ENCODE measurements around the gene SHQ1.

Gene SHQ1

DNA sequence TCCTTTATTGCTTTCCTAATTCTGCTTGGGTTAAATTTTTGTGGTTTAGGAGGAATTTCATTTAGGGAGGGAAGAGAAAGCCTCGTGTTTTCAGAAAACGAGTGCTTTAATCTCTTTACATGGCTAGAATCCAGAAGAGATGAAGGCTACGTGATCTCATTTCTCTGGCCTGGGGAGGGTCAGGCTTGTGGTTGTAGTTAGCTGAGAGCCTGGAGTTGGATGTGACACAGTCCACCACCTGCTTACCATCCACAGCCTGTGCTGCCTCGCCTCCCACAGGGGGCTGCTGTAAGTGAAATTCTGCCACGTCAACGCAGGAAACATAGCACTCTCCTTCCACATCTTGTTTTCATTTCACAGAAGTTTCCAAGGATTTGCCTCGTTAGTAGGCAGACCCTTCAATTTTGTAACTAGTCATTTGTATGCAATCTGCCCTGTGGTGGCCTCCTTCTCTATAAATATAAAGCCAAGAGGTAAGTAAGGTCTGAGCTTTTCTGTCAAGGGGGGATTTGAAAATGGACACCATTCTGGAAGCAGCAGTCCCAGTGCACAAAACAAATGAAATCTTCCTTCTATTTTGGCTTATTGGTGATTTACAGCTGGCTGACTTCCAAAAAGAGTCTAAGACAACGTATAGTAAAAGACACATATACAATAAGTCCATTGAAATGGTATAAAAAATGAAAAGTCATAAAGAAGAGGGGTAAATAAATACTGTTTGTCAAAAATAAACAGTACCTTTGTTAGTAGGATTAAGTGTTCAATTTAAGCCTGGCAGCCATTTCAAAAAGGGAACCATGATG, 43.0 kb upstream of the SHQ1 start:
- CTCF ChIA-PET = interaction anchor here (0.7 to 2.7 kb wide), 3 partner anchors 40 to 1162 kb away, joined by 6 to 12 read pairs (median 6); no protein-coding TSS in a partner anchor
- no peaks in the 10 kb centered on the region for H3K36me3 ChIP-seq (ENCODE audit: control insufficient read depth in 2 of 2, insufficient read depth in 1 of 2, low read length in 2 of 2)
- H3K9me3 ChIP-seq (ENCODE audit: control insufficient read depth, insufficient read depth, low read depth, low read length) = no peaks in the 10 kb centered on the region
- POLR2A ChIA-PET = interaction anchor here (1.8 kb wide), 1 partner anchor 16 kb away, joined by 4 read pairs; no protein-coding TSS in a partner anchor
- no peak overlapping the region; the same call in 1 of the 2 replicates for H3K4me3 ChIP-seq (ENCODE audit: low read depth, low read length)
- peak overlapping the region; percentile 63 for H3K27ac ChIP-seq (ENCODE audit: extremely low read depth, low read depth, low read length)
- H3K4me1 ChIP-seq (ENCODE audit: control insufficient read depth, insufficient read depth, low read length) = peaks cover 16% of the 10 kb centered on the region
- TF ChIP-seq ZNF324 (tag by site-specific recombination; IDR thresholded peaks at IDR 0.05) (no peak), ZNF660 (tag by site-specific recombination; IDR thresholded peaks at IDR 0.05) (no peak; the same call in 1 of the 2 replicates), ZNF830 (tag by site-specific recombination; IDR thresholded peaks at IDR 0.05; ENCODE audit: low read depth) (no peak), ZNF501 (tag by site-specific recombination; IDR thresholded peaks at IDR 0.05) (no peak), ZEB2 (tag by site-specific recombination; IDR thresholded peaks at IDR 0.05) (peak; percentile 50; the same call in 1 of the 2 replicates), ZFP41 (tag by site-specific recombination; IDR thresholded peaks at IDR 0.05; ENCODE audit: borderline replicate concordance) (no peak), ZNF157 (tag by site-specific recombination; IDR thresholded peaks at IDR 0.05) (no peak), ZXDB (tag by site-specific recombination; IDR thresholded peaks at IDR 0.05) (peak; percentile 71), HOXA7 (CRISPR knock-in tag; IDR thresholded peaks at IDR 0.05; ENCODE audit: borderline replicate concordance) (no peak), ZNF16 (tag by site-specific recombination; IDR thresholded peaks at IDR 0.05; ENCODE audit: low read depth) (no peak), ZNF10 (tag by site-specific recombination; IDR thresholded peaks at IDR 0.05) (peak; percentile 80; the same call in 1 of the 2 replicates), ZNF366 (tag by site-specific recombination; conservative IDR thresholded peaks at IDR 0.05) (peak; percentile 87), ZNF658 (tag by site-specific recombination; IDR thresholded peaks at IDR 0.05) (no peak), ZNF777 (tag by site-specific recombination; IDR thresholded peaks at IDR 0.05; ENCODE audit: borderline replicate concordance) (no peak), ZNF670 (tag by site-specific recombination; IDR thresholded peaks at IDR 0.05; ENCODE audit: low read depth) (no peak), ZNF677 (tag by site-specific recombination; IDR thresholded peaks at IDR 0.05) (no peak), HOXC10 (CRISPR knock-in tag; IDR thresholded peaks at IDR 0.05) (no peak), GLI4 (tag by site-specific recombination; IDR thresholded peaks at IDR 0.05) (no peak)
- TF ChIP-seq, protein P1, sequence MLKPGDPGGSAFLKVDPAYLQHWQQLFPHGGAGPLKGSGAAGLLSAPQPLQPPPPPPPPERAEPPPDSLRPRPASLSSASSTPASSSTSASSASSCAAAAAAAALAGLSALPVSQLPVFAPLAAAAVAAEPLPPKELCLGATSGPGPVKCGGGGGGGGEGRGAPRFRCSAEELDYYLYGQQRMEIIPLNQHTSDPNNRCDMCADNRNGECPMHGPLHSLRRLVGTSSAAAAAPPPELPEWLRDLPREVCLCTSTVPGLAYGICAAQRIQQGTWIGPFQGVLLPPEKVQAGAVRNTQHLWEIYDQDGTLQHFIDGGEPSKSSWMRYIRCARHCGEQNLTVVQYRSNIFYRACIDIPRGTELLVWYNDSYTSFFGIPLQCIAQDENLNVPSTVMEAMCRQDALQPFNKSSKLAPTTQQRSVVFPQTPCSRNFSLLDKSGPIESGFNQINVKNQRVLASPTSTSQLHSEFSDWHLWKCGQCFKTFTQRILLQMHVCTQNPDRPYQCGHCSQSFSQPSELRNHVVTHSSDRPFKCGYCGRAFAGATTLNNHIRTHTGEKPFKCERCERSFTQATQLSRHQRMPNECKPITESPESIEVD (tag by site-specific recombination; IDR thresholded peaks at IDR 0.05) = peak; percentile 88
- TF ChIP-seq, protein P2, sequence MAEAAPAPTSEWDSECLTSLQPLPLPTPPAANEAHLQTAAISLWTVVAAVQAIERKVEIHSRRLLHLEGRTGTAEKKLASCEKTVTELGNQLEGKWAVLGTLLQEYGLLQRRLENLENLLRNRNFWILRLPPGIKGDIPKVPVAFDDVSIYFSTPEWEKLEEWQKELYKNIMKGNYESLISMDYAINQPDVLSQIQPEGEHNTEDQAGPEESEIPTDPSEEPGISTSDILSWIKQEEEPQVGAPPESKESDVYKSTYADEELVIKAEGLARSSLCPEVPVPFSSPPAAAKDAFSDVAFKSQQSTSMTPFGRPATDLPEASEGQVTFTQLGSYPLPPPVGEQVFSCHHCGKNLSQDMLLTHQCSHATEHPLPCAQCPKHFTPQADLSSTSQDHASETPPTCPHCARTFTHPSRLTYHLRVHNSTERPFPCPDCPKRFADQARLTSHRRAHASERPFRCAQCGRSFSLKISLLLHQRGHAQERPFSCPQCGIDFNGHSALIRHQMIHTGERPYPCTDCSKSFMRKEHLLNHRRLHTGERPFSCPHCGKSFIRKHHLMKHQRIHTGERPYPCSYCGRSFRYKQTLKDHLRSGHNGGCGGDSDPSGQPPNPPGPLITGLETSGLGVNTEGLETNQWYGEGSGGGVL (tag by site-specific recombination; IDR thresholded peaks at IDR 0.05) = peak; percentile 58; the same call in 1 of the 2 replicates
- TF ChIP-seq, protein P3, sequence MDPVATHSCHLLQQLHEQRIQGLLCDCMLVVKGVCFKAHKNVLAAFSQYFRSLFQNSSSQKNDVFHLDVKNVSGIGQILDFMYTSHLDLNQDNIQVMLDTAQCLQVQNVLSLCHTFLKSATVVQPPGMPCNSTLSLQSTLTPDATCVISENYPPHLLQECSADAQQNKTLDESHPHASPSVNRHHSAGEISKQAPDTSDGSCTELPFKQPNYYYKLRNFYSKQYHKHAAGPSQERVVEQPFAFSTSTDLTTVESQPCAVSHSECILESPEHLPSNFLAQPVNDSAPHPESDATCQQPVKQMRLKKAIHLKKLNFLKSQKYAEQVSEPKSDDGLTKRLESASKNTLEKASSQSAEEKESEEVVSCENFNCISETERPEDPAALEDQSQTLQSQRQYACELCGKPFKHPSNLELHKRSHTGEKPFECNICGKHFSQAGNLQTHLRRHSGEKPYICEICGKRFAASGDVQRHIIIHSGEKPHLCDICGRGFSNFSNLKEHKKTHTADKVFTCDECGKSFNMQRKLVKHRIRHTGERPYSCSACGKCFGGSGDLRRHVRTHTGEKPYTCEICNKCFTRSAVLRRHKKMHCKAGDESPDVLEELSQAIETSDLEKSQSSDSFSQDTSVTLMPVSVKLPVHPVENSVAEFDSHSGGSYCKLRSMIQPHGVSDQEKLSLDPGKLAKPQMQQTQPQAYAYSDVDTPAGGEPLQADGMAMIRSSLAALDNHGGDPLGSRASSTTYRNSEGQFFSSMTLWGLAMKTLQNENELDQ (tag by site-specific recombination; IDR thresholded peaks at IDR 0.05; ENCODE audit: low read depth) = no peak
- TF ChIP-seq, protein P4, sequence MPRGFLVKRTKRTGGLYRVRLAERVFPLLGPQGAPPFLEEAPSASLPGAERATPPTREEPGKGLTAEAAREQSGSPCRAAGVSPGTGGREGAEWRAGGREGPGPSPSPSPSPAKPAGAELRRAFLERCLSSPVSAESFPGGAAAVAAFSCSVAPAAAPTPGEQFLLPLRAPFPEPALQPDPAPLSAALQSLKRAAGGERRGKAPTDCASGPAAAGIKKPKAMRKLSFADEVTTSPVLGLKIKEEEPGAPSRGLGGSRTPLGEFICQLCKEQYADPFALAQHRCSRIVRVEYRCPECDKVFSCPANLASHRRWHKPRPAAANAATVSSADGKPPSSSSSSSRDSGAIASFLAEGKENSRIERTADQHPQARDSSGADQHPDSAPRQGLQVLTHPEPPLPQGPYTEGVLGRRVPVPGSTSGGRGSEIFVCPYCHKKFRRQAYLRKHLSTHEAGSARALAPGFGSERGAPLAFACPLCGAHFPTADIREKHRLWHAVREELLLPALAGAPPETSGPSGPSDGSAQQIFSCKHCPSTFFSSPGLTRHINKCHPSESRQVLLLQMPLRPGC (tag by site-specific recombination; IDR thresholded peaks at IDR 0.05) = peak; percentile 56; the same call in 1 of the 2 replicates
- TF ChIP-seq, protein P5, sequence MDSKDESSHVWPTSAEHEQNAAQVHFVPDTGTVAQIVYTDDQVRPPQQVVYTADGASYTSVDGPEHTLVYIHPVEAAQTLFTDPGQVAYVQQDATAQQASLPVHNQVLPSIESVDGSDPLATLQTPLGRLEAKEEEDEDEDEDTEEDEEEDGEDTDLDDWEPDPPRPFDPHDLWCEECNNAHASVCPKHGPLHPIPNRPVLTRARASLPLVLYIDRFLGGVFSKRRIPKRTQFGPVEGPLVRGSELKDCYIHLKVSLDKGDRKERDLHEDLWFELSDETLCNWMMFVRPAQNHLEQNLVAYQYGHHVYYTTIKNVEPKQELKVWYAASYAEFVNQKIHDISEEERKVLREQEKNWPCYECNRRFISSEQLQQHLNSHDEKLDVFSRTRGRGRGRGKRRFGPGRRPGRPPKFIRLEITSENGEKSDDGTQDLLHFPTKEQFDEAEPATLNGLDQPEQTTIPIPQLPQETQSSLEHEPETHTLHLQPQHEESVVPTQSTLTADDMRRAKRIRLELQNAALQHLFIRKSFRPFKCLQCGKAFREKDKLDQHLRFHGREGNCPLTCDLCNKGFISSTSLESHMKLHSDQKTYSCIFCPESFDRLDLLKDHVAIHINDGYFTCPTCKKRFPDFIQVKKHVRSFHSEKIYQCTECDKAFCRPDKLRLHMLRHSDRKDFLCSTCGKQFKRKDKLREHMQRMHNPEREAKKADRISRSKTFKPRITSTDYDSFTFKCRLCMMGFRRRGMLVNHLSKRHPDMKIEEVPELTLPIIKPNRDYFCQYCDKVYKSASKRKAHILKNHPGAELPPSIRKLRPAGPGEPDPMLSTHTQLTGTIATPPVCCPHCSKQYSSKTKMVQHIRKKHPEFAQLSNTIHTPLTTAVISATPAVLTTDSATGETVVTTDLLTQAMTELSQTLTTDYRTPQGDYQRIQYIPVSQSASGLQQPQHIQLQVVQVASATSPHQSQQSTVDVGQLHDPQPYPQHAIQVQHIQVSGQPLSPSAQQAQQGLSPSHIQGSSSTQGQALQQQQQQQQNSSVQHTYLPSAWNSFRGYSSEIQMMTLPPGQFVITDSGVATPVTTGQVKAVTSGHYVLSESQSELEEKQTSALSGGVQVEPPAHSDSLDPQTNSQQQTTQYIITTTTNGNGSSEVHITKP (tag by site-specific recombination; IDR thresholded peaks at IDR 0.05) = peak; percentile 41; the same call in 1 of the 2 replicates

Measured in HEK293 (cell line).